Thymus (tissue), 11 donors: ENCODE results near the gene CCP110. TPM values are rescaled to one million over a fixed set of nuclear protein-coding genes. Genes with fewer than 3 reads are reported as not detected.

Source experiments
- DNase-seq, 9 donors: peaks; one replicate each; pipeline ENCODE4 v3.0.0-alpha.2; 2013; ENCODE audit warnings: low spot score in 9 of 9, low read depth in 6 of 9, missing footprints in 1 of 9
- H3K27ac ChIP-seq, 2 donors: one replicate each; pipeline ENCODE4 v1.5.1; 2013; ENCODE audit warnings: control low read depth in 1 of 2, low read depth in 1 of 2, low read length in 1 of 2, mild to moderate bottlenecking in 1 of 2, moderate library complexity in 1 of 2
- H3K27me3 ChIP-seq, 2 donors: one replicate each; pipeline ENCODE4 v1.5.1; 2013; ENCODE audit warnings: low read length in 1 of 2; ENCODE audit not compliant: control insufficient read depth in 2 of 2, insufficient read depth in 1 of 2
- H3K36me3 ChIP-seq, 2 donors: one replicate each; pipeline ENCODE4 v1.5.1; 2013; ENCODE audit warnings: low read length in 1 of 2, mild to moderate bottlenecking in 1 of 2, moderate library complexity in 1 of 2; ENCODE audit not compliant: control insufficient read depth in 2 of 2, insufficient read depth in 2 of 2
- H3K4me1 ChIP-seq, 2 donors: one replicate each; pipeline ENCODE4 v1.5.1; 2013; ENCODE audit warnings: low read length in 2 of 2; ENCODE audit not compliant: control insufficient read depth in 2 of 2, insufficient read depth in 2 of 2
- H3K4me3 ChIP-seq, 2 donors: one replicate each; pipeline ENCODE4 v1.5.1; 2013; ENCODE audit warnings: low read length in 2 of 2, control low read depth in 1 of 2, mild to moderate bottlenecking in 1 of 2
- H3K9me3 ChIP-seq, 2 donors: one replicate each; pipeline ENCODE4 v1.5.1; 2013; ENCODE audit warnings: low read length in 1 of 2, mild to moderate bottlenecking in 1 of 2; ENCODE audit not compliant: control insufficient read depth in 2 of 2, insufficient read depth in 1 of 2
- WGBS: extraction: QIAGEN DNeasy Blood & Tissue Kit; methylation state at CpG from one replicate; pipeline ENCODE4 v1.1.7; 2013; 5-methylcytosine and 5-hydroxymethylcytosine counted together
- polyA plus RNA-seq: library from polyadenylated mRNA; stranded (reverse); fragments of 200-250 nt; gene quantifications from one replicate; pipeline ENCODE4 v1.2.3, GENCODE V29; 2013
- total RNA-seq: library from RNA; stranded (reverse); fragments of 120-200 nt; gene quantifications from one replicate; pipeline ENCODE4 v1.2.4, GENCODE V29; 2013
- donor health status: healthy.

Gene CCP110
- total and polyA plus RNA-seq, 2 donors: 8.6 to 12.9 TPM

DNA sequence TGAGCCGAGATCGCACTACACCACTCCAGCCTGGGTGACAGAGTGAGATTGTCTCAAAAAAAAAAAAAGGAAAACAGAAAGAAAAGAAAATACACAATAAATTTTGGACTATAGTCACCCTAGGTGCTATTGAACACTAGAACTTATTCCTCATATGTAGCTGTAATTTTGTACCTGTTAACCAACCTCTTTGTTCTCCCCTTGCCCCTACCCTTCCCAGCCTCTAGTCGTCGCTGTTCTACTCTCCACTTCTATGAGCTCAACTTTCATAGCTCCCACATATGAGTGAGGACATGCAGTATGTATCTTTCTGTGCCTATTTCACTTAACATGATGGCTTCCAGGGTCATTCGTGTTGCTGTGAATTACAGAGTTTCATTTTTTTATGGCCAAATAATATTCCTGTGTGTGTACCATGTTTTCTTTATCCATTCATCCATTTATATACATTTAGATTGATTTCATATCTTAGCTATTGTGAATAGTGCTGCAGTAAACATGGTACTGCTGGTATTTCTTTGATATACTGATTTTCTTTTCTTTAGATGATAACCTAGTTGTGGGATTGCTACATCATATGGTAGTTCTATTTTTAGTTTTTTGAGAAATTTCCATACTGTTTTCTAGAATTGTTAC is 60.0 kb downstream of the CCP110 start:
- H3K27ac ChIP-seq: no peak overlapping the region
- H3K4me3 ChIP-seq: no peak overlapping the region
- H3K9me3 ChIP-seq: no peaks in the 10 kb centered on the region
- H3K4me1 ChIP-seq: no peaks in the 10 kb centered on the region
- WGBS: 68% methylated on average over 5 of the region's 5 CpGs
- DNase-seq: peak in 7 of 9 donors; percentile 10 to 53 (median 20)
- H3K27me3 ChIP-seq: no peaks in the 10 kb centered on the region
- H3K36me3 ChIP-seq: peaks cover 24 to 32% of the 10 kb centered on the region in 2 donors

DNA sequence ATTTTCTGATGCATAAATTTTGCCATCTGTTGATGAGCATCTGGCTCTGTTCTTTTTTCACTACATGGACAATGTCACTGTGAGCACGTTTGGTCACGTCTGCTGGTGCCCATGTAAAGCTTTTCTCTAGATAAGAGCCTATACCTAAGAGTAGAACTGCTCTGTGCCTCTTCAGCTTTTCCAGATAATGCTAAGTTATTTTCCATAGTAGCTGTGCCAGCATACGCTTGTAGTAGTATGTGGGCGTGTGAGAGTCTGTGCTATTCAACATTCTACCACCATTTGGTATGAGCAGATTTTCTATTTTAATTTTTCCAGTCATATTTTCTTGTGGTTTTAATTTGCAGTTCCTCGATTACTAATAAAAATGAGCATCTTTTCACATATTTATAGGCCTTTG is 64.9 kb downstream of the CCP110 start:
- 97% methylated on average over 5 of the region's 5 CpGs for WGBS
- no peaks in the 10 kb centered on the region for H3K9me3 ChIP-seq
- H3K4me1 ChIP-seq: no peaks in the 10 kb centered on the region
- H3K27ac ChIP-seq: no peak overlapping the region
- H3K4me3 ChIP-seq: no peak overlapping the region
- peaks cover 8 to 17% of the 10 kb centered on the region in 2 donors for H3K36me3 ChIP-seq
- no peak for DNase-seq
- no peaks in the 10 kb centered on the region for H3K27me3 ChIP-seq

DNA sequence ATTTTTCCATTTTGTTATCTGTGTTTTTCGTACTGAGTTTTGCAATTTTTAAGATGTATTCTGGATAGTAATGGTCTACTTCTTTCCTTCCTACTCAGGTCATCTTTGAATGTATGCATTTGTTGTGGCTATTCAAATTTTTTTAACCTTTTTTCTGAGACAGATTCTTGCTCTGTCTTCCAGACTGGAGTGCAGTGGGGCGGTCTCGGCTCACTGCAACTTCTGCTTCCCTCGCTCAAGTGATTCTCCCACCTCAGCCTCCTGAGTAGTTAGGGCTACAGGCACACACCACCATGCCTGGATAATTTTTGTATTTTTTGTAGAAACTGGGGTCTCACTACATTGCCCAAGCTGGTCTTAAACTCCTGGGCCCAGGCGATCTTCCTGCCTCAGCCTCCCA is 65.4 kb downstream of the CCP110 start:
- H3K27ac ChIP-seq: no peak overlapping the region
- H3K27me3 ChIP-seq: no peaks in the 10 kb centered on the region
- H3K9me3 ChIP-seq: no peaks in the 10 kb centered on the region
- H3K4me1 ChIP-seq: no peaks in the 10 kb centered on the region
- H3K36me3 ChIP-seq: peaks cover 8 to 20% of the 10 kb centered on the region in 2 donors
- no peak overlapping the region for H3K4me3 ChIP-seq
- 98% methylated on average over 5 of the region's 5 CpGs for WGBS
- no peak for DNase-seq

DNA sequence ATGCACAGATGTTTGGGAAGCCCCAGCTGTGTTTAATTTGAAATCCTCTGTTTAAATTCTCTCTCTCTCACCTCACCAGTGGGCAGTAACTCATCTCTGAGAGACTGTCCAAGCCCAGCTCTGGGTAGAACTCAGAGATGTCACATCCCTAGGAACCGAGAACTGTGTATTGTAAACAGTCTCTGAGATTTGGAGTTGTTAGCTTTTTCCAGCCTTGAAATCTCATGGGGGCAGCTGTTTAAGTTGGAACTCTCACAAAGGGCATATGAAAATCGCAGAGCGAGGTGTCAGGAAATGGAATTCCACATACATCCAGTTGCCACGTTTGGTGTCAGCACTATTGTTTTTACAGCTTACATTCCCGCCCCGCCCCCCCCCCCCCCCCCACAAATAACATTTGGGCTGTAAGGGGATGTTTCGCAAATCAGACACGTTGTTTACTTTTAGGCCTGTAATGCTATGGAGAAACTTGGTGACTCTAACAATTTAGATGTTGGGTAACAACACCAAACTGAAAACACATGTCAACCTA is 66.1 kb downstream of the CCP110 start:
- peaks cover 8 to 23% of the 10 kb centered on the region in 2 donors for H3K36me3 ChIP-seq
- DNase-seq: no peak

DNA sequence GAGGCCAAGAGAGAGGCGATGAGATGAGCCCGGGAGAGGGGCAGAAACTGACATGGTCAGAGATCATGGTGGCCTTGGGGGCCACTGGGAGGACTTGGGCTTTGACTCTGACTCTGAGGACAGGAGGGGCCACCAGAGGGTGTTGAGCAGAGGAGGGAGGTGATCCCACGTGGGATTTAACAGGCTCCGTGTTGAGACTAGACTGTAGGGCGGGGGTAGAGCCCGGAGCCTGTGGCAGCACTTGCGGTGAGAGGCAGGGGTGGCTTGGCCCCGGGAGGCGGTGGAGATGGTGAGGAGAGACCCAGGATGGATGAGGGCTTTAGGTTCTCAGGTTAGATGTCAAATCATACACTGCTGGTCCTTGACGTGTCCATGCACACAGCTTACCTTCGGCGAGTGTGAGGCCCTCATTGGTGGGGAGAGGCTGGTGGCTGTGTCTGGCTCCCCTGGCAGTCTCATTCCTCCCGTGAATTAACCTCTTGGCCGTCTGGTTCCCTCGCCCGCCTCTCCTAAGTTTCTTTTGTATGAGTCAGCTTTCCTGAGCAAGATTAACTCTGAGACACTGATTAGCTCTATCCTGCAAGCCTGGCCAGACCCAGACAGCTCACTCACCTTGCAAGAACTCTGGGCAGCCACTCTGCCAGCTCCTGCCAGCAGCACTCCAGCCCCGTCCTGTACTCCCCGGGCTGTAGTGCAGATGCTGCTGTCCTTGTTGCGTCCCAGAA is 71.5 kb downstream of the CCP110 start:
- peaks cover 10 to 25% of the 10 kb centered on the region in 2 donors for H3K36me3 ChIP-seq
- no peaks in the 10 kb centered on the region for H3K4me1 ChIP-seq
- WGBS: 97% methylated on average over 19 of the region's 19 CpGs
- DNase-seq: no peak
- H3K27me3 ChIP-seq: no peaks in the 10 kb centered on the region
- no peak overlapping the region for H3K4me3 ChIP-seq
- H3K9me3 ChIP-seq: no peaks in the 10 kb centered on the region
- H3K27ac ChIP-seq: no peak overlapping the region

More for the DNA sequence above, 66.1 kb downstream of the CCP110 start:
- no peaks in the 10 kb centered on the region for H3K27me3 ChIP-seq
- no peaks in the 10 kb centered on the region for H3K4me1 ChIP-seq
- 94% methylated on average over 8 of the region's 8 CpGs for WGBS
- no peaks in the 10 kb centered on the region for H3K9me3 ChIP-seq
- no peak overlapping the region for H3K4me3 ChIP-seq
- no peak overlapping the region for H3K27ac ChIP-seq

DNA sequence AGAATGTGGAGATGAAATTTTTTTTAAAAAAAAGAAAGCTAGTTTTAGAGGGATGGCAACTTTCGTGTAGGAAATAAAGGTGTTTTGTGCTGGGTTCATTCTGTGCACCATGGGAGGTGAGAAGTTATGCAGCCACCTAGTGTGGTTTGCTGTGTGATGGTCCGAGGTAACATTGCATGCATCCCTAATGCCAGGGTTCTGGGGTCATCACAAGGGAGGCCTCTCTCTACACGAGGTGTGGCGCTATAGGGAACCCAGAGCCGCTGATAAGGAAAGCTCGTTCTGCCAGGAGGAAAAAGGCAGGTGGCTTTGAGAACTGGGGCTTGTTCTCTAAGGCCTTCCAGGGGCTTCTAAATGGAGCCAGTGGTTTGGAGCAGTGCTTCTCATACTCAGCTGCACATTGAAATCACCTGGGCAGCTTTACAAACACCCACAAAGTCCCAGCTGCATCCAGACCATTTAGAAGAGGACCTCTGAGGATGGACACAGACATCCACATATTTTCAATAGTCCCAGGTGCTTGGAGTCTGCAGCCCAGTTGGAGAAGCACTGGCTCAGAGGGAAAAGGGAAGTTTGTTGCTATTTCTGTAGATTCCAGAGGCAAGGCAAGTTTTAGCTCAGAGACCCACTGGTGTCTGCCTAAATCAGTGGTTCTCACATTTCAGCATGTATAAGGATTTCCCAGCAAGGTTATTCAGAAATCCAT is 75.2 kb downstream of the CCP110 start:
- WGBS: 87% methylated on average over 6 of the region's 6 CpGs
- no peaks in the 10 kb centered on the region for H3K9me3 ChIP-seq
- no peak overlapping the region for H3K4me3 ChIP-seq
- no peak for DNase-seq
- H3K27me3 ChIP-seq: no peaks in the 10 kb centered on the region
- no peaks in the 10 kb centered on the region for H3K4me1 ChIP-seq
- no peak overlapping the region for H3K27ac ChIP-seq
- H3K36me3 ChIP-seq: peaks cover 2 to 21% of the 10 kb centered on the region in 2 donors

DNA sequence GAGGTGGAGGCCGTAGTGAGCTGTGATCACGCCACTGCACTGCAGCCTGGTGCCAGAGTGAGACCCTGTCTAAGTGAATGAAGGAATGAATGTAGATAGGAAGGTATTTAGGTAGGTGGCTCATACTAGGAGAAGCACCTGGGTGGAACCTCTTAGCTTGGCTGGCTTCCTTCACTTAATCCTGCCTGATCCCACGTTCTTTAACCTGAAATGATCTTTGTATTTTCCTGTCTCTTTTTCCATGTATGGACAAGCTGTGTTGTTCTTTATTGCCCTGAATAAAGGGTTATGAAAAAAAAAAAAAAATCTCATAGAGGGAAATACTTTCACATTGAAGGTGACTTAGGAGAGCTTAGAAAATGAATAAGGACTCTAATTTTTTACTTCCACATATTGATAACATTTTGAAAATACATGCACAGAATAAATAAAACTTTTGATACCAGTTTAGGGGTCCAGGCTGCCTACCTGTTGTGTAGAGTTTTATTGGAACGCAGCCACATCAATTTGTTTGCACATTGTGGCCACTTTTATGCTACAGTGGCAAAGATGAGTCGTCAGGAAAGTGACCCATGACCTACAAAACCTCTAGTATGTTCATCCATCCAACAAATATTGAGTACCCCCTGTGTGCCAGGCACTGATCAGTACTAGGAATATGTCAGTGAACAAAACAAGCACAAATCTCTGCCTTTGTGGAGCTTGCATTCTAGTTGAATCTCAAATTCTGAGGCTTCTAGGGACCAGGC is 76.4 kb downstream of the CCP110 start:
- H3K27me3 ChIP-seq: no peaks in the 10 kb centered on the region
- no peaks in the 10 kb centered on the region for H3K4me1 ChIP-seq
- H3K27ac ChIP-seq: no peak overlapping the region
- no peak overlapping the region for H3K4me3 ChIP-seq
- 96% methylated on average over 5 of the region's 5 CpGs for whole genome bisulfite sequencing
- DNase-seq: no peak
- no peaks in the 10 kb centered on the region for H3K9me3 ChIP-seq
- peaks cover 0 to 16% of the 10 kb centered on the region in 2 donors for H3K36me3 ChIP-seq

DNA sequence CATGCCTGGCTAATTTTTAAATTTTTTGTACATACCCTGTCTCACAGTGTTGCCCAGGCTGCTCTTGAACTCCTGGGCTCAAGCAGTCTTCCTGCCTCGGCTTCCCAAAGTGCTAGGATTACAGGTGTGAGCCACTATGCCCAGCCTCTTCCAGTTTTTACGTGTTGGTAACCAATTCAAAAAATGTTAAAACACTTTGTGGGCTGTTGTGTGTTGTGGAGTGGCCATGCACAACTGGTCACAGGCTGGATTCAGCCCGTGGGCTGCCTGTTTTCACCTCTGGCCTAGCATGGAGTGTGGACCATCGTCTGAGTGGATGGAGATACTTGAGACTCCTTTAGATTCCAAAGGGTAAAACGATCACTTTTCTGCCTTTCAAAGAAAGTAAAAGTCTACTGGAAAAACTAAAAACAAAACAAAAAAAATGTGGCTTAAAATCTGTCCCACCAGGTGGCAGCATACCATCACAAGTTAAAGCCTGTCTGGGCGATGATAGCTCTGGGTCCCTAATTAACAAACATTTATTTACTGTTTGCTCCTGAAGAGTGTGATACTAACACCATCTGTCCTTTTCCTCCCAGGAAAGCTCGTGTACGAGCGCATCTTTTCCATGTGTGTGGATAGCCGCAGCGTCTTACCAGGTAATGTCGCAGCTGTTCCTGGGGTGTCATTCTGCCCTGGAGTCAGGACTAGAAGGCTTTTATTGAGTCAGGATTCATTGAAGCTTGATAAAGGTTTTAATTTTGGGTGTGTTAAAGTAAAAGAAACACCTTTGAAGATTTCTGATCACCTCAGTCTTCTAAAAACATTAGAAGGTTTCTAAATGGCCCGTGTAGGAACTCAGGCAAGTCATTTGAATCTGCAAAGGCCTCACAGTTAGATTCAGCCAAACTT is 77.6 kb downstream of the CCP110 start:
- H3K4me3 ChIP-seq: no peak overlapping the region
- no peaks in the 10 kb centered on the region for H3K4me1 ChIP-seq
- H3K36me3 ChIP-seq: peaks cover 3 to 19% of the 10 kb centered on the region in 2 donors
- peak in 8 of 9 donors; percentile 5 to 37 (median 15) for DNase-seq
- 84% methylated on average over 13 of the region's 13 CpGs for WGBS
- no peaks in the 10 kb centered on the region for H3K9me3 ChIP-seq
- no peak overlapping the region for H3K27ac ChIP-seq
- no peaks in the 10 kb centered on the region for H3K27me3 ChIP-seq
